ENCODE measurements around the gene C9orf40.
A peak's percentile ranks its signal among the peaks of the same experiment; 100 is the strongest.

The C9orf40 gene, protein sequence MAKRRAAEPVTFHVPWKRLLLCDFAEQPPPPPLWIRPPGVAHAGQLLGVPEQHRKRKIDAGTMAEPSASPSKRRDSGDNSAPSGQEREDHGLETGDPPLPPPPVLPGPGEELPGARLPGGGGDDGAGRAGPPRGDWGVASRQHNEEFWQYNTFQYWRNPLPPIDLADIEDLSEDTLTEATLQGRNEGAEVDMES

DNA sequence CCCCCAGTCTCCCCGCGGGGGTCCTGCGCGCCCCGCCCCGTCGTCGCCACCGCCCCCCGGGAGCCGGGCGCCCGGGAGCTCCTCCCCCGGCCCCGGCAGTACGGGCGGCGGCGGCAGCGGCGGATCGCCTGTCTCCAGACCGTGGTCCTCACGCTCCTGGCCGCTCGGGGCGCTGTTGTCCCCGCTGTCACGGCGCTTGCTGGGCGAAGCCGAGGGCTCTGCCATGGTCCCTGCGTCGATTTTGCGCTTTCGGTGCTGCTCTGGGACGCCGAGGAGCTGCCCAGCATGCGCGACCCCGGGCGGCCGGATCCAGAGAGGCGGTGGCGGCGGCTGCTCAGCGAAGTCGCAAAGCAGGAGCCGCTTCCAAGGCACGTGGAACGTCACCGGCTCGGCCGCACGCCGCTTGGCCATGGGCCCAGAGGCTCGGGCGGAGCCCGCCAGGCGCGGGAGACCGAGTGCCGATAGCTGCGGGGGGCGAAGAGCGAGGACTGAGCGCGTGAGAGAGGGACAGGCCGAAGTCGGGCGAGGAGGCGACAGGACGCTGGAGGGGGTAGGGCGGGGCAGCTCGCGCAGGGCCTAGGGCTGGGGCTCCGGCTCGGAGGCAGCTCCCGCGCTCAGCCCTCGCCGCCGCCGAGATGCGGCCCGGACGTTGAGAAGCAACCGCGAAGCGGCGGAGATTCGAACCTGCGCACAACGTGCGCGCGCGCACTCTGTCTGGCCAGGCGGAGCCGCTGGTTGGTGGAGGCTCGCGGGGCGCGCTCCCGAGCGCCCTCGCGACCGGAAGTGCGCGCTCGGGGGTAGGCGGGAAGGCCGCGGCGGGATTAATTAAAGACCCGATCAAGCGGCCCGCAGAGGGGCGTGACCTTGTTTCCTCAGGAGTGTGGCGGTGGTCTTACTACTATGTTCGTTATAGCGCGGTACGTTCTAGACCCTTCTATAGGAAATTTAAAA is at the start of gene C9orf40:
C9orf40 (minus strand) TSS at position 712 of the 951 bp plus-strand sequence; CDS start at position 411, 301 bp downstream.
- DNase-seq = peak; percentile 91

DNA sequence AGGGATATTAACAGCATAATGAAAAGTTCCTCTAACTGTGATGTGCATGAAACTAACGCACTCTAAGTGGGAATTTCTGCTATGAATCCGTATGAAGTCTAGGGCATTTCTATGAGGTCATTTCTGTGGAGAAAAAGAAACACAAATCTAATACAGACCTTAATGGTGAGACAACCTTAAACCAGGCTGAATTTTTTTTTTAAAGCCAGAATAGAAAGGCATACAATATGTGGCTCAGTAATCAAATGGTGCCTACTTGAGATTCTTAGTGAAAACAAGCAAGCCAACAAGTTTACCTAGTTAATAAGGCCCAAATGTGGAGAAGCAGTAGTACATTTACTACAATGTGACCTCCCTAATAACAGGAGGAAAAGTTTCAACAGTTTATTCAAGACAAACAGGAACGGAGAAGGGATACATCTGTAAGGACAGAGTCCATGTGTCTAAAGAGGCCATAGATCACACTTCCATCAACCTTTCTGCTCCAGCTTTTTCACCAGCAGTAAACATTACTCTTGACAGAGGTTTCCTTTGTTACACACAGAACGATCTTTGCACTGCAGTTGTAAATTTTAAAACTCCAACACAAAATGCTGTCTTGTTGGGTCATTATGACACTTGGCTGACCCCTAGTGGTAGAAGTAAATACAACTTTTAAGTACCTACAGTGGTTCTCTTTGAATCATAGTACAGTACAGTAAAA is 49.2 kb upstream of the C9orf40 start:
- DNase-seq = peak; percentile 79

DNA sequence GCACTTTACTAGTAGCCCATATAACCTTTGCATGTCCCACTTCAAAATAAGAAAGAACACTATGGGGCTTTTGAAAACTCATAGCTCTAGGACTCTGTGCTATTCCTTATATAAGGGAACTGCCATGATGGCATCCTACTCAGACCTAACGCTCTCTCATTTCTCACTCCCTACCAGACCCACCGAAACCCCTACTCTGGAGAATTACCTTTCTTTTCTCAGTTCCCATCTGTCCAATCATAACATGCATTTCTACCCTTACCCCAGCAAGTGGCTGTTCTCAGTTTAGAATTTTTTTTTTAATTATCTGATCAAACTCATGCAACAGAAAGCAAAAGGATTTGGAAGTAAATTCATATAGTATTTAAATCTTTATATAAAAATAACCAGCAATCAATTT is 48.1 kb upstream of the C9orf40 start:
- DNase-seq = no peak

DNA sequence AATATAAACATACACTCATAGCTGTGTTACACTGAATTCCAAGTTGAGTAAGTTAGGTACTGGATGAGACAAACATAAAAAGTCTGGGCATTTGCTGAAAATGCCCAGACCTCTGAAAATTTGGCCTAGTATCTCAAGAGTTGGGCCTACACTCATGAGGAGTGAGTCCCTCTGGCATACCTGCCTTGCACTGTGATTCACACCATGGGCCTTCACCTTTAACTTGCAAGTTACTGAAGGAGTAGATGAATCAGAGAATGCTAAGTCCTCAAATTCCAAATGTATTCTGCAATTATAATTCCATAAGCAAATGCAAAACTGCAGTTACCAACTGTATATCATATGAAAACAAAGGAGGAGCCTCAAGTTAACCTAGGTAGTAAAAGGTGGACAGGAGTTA is 32.3 kb upstream of the C9orf40 start:
- DNase-seq = no peak

DNA sequence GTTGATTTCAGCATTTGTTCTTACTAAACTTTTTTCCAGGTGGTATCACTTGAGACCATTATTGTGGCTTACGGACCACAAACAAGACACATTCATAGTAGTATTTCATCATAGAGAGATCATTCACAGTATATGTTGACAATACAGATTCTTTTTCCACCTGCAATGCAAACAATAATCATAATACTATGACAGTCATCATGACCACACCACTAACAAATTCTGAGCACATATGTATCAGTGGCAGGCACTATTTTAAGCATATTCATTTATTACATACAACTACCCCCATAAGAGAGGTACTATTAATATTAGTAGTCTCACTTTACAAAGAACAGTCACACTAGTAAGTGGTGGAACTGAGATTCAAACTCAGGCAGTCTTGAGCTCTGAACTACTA is 31.0 kb upstream of the C9orf40 start:
- DNase-seq = no peak

DNA sequence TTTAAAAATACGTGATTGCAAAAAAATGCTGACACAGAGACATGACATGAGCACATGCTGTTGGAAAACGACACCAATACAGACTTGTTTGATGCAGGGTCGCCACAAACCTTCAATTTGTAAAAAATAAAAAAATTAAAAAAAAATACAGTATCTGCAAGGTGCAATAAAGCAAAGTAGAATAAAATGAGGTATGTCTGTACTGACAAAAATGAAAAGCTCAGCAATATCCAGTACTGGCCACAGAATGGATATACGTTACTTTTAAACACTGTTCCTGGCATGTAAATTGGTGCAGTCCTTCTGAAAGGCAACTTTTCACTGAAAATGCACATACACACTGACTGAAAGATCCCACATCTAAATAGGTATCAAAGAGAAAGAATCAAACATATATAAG is 27.1 kb upstream of the C9orf40 start:
- no peak for DNase-seq

DNA sequence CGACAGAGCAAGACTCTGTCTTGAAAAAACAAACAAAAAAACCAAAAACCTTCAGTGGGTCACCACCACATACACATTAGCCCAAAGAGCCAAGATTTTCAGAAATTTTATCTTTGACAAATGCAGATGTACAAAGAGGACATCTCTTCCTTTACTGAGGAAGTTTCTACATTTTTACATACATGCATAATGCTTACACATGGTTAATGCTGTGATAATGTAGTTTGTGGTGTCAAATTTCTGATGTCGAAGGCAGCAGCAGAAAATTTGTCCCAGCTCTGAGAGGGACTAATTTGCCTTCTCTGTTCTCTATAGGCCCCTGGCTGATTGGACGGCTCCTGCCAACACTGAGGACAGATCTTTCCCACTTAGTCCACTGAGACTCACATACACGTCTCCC is 24.6 kb upstream of the C9orf40 start:
- DNase-seq = no peak

DNA sequence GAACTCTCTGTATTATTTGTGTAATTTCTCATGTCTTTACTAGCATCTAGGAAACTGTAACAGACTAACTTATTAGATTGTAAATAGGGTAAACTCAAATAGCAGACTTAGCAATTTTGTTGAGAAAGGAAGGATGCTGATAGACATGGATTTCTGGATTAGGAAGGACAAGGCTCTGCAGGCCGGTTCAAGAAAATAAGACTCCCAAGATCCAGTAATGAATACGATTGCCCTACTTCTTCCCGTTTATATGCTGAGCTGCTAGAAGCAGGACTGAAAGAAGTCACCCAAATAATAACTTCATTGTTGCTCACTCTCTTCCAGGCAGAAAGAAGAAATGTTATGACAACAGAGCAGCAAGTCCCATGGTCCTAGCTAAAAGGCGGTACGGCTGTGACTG is 22.8 kb upstream of the C9orf40 start:
- DNase-seq = no peak

DNA sequence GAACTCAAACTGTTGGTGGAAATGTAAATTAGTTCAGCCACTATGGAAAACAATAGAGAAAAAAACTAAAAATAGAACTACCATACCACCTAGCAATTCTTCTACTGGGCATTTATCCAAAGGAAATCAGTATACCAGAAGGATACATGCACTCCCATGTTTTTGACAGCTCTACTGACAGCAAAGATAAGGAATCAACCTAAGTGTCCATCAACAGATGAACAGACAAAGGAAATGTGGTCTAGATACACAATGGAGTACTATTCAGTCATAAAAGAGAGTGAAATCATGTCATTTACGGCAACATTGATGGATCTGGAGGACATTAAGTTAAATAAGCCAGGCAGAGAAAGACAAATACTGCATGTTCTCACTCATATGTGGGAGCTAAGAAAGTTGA is 21.8 kb upstream of the C9orf40 start:
- DNase-seq = no peak

DNA sequence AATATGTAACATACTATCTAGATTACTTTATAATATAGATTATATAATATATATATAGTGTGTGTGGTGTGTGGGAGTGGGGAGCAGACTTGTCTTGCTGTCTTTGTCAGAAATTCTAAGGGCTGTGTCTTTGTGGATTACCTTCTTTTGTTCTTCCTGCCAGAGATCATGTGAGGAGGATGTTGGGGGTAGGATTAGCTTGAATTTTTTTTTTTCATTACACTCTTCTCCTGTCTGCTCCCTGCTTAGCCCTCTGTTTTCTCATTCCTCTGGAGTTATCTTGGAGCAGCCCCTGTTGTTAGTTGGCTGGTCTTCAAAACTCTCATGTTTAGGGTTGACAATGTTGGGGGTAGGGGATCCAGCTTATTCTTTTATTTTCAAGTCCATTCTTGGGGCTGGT is 21.0 kb upstream of the C9orf40 start:
- DNase-seq = no peak

DNA sequence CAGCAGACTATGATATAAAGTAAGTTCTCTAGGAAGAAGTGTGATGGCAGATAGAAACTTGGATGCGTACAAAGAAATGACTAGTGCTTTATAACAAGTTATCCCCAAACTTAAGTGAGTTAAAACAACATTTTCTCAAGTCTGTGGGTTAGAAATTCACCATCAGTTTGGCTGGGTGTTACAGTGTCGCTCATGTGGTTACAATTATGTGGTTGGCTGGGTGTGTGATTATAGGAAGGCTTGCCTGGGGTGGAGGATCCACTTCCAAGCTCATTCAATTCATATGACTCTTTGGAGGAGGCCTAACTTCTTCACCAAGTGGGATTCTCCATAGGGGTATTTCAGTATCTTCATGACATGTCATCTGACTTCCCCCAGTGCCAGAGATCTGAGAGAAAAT is 10.3 kb upstream of the C9orf40 start:
- DNase-seq = no peak

DNA sequence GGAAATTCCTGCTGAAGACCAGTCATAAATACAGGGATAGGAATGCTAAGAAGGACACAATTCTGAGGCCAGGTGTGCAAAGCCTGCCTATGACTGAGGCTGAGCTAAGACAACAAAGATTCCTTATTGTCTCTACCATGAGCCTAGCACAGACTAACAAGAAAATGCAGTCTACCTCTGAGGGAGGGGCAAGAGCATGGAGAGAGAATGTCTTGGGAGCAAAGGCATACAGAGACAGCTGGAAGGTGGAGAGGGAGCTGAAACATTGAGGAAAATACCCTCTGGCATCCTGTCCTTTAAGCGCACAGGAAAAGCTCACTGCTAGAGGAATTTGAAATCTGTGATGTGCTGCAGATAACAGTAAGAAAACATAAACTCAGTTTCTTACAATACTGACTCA is 8.8 kb upstream of the C9orf40 start:
- DNase-seq = no peak

DNA sequence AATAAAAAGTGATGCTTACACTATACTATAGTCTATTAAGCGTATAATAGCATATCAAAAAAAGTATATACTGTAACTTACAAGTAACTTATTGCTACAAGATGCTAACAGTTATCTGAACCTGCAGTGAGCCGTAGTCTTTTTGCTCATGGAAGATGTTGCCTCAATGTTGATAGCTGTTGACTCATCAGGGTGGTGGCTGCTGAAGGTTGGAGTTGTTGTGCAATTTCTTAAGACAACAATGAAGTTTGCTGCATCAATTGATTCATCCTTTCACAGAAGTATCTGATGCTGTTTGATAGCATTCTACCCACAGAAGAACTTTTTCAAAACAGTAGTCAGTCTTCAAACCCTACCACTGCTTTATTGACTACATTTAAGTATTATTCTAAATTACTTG is 7.8 kb upstream of the C9orf40 start:
- no peak for DNase-seq

DNA sequence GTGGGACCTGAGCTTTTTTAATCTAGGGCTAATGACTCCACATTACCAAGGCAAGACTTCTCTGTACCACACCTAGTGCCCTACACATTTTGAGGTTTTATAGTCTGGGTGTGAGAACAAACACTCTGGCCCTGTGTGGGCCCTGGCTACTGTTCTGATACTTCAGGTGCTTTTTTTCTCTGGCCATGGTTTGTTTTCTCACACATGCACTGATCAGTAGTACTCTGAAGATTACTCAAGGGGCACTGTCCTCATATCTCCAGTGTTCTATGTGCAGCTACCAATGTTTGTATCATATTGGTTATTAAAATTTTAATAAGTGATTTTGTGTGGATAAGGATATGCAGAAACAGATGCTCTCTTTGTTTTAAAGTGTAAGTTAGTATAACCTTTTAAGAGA is 5.9 kb upstream of the C9orf40 start:
- no peak for DNase-seq

DNA sequence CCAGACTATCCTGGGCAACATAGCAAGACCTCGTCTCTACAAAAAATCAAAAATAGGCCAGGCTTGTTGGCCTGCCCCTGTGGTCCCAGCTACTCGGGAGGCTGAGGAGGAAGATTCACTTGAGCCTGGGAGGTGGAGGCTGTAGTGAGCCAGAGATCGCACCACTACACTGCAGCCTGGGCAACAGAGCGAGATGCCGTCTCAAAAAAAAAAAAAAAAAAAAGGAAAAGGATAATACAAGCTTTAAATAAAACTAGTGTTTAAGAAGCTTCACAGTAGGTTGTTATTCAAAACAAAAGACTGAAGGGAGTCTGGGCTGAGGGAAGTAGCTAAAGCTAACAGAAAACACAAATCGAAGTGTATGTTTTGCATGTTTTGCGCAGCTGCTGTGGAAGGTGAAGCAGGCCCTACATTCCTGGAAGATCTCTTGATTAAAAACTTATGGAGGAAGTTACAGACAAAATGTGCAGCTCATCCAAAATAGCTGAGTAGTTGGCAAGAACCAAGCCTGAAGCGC is 581 bp upstream of the C9orf40 start:
- no peak for DNase-seq

DNA sequence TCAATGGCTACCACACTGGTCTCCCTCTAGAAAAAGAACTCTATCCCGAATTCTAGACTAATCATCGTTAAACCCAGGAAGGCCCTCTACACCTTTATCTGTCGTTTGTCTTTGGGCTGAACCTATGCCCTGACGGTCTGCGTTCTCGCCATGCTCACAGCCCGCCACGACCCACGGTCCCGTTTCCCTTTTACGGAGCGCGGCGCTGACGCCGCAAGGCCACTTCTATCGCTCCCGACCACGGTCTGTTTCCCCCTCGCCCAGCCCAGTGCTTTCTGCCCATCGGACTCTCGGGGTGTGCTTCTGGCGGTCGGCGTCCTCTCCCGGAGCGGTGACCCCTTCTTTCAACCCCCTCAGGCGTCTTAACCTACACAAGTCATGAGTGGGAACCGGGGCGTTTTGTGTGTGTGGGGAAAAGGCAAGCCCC is 974 bp downstream of the C9orf40 start:
- peak; percentile 51 for DNase-seq

DNA sequence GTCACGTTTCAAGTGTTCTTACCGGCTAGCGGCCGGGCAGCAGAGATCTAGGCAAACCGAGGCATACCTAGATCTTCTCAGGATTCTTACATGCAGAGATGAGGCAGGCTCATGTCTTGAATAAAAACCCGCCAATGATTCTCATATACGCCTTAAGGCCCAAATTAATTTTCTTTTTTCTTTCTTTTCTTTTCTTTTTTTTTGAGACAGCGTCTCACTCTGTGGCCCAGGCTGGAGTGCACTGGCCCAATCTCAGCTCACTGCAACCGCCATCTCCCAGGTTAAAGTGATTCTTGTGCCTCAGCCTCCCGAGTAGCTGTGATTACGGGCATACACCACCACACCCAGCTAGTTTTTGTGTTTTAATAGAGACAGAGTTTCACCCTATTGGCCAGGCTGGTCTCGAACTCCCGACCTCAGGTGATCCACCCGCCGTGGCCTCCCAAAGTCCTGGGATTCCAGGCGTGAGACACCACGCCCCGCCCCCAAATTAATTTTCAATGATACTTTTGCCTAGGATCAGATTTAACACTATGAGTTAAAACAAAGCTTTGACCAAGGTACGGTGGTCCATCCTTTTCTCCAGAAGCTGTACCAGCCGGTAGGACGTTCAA is 1.5 kb downstream of the C9orf40 start:
- DNase-seq = no peak

DNA sequence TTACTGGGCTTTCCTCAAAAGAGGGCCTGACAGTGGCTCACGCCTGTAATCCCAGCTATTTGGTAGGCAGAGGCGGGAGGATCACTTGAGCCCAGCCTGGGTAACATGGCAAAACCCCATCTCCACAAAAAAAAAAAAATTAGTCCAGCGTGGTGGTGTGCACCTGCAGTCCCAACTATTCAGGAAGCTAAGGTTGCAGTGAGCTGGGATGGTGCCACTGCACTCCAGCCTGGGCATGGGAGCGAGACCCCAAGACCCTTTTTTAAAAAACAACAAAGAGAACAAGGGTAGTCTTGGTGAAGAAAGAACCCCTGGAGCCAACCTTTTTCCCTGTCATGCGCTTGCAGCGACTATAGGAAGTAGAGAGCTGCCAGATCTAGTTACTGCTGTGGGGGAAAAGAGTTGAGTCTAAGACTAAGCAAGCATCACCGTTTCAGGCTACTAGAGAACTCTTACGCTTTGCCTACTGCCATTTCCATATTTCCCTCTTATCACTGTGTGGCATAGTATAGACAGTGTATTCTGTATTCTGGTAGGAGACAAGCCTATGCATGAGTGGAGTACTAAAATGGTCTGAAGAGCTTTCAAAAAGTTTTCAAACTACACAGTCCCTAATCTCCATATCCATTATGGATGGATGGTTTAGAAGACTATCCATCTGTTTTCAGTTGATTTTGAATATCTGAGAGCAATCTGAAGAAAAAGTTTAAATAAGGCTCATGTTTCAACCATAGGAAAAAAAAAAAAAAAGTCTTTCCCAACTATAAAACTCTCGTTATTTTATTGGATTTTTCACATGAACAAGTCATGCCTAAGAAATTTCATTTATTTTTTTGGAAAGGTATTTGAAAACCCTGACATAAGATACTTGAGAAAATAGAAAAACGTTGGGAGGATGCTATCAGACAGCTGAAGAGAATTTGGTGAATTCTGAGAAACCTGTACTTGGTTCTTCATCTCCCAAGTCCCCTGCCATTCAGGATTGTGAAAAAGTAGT is 2.6 kb downstream of the C9orf40 start:
- no peak for DNase-seq

DNA sequence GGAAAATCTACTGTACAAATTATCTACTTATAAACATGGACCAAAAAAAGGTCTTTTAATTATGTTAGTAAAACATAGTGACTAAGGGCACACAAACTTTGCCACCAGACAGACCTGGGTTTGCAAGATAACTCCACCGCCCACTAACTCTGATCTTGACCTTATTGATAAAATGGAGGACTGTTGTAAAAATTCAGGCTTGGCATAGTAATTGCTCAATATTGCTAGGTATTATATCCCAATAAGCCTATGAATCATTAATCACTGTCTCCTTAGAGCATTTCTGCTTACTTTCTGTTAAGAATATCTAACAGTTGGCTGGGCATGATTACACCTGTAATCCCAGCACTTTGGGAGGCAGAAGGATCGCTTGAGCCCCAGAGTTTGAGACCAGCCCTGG is 3.8 kb downstream of the C9orf40 start:
- DNase-seq = no peak

DNA sequence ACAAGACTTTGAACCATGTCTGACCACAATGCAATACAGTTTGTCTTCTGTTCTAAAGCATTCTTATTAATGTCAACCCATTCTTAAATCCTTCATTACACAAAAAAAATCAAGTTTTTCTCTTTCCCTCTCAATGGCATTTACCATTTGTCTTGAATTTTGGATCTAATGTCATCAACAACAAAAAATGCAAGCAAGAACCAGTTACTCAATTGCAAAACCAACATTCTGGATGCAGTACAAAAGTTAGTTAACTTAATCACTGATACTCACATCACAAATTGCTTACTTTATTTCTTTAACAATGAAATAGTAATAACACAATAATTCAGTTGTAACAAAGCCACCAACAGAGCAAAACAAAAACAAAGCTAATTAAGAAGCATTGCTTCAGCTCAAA is 6.0 kb downstream of the C9orf40 start:
- DNase-seq = no peak

DNA sequence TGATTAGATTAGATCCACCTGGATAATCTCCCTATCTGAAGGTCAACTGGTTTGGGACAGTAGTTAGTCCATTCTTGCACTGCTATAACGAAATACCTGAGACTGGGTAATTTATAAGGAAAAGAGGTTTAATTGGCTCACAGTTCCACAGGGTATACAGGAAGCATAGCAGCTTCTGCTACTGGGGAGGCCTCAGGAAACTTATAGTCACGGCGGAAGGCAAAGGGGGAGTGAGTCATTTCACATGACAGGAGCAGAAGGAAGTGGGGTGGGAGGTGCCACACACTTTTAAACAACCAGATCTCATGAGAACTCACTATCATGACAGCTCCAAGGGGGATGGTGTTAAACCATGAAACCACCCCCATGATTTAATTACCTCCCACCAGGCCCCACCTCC is 9.9 kb downstream of the C9orf40 start:
- peak; percentile 3 for DNase-seq

DNA sequence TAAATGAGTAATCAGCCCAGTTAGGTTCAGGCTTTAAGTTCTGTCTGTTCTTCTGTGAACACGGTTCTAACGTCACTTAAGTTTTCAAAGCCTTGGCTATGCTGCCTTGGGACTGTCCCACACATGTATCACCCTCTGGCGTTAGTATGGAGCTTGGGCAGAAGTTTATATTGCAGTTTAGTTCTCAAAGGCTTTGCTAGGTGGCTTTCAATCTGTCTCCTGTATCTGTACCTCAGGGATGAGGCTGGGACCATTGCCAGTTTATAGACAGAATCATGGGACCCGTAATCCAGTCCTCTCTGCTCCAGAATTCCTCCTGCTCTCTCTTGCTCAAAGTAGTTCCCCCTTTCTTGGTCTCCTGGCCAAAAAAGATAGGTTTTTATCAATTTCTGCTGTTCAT is 12.1 kb downstream of the C9orf40 start:
- no peak for DNase-seq
